Heart right ventricle (tissue), 16 donors: ENCODE data around the gene UCHL1. TPM values are rescaled to one million over a fixed set of nuclear protein-coding genes. Genes with fewer than 3 reads are reported as not detected.

Source experiments
- ATAC-seq, 8 donors: fragments of 200-7000 bp; cut with Tn5 transposase; one replicate each; pipeline ENCODE4 v1.9.1; 2020; ENCODE audit warnings: mild to moderate bottlenecking in 8 of 8, moderate library complexity in 8 of 8, moderate number of reproducible peaks in 1 of 8
- DNase-seq, 2 donors: peaks; one replicate each; pipeline ENCODE4 v3.0.0-alpha.2; 2020
- H3K27ac ChIP-seq, 10 donors: fragments of 200-600 bp; sonication (generic) in 2 of 10; one replicate each; pipeline versions ENCODE4 v1.5.0 to v1.8.0; 2020 to 2022; ENCODE audit warnings: mild to moderate bottlenecking in 3 of 10
- H3K27me3 ChIP-seq, 7 donors: fragments of 200-600 bp; one replicate each; pipeline ENCODE4 v1.8.0; 2021 to 2022; ENCODE audit warnings: mild to moderate bottlenecking in 2 of 7
- H3K36me3 ChIP-seq, 9 donors: fragments of 200-600 bp; sonication (generic) in 1 of 9; one replicate each; pipeline versions ENCODE4 v1.5.0 to v1.8.0; 2020 to 2022; ENCODE audit warnings: mild to moderate bottlenecking in 2 of 9
- H3K4me1 ChIP-seq, 9 donors: fragments of 200-600 bp; sonication (generic) in 1 of 9; one replicate each; pipeline versions ENCODE4 v1.5.0 to v1.8.0; 2020 to 2022; ENCODE audit warnings: mild to moderate bottlenecking in 4 of 9
- H3K4me3 ChIP-seq, 10 donors: fragments of 200-600 bp; sonication (generic) in 2 of 10; one replicate each; pipeline versions ENCODE4 v1.5.0 to v1.8.0; 2020 to 2022; ENCODE audit warnings: mild to moderate bottlenecking in 7 of 10, moderate library complexity in 2 of 10
- H3K9me3 ChIP-seq, 11 donors: fragments of 200-600 bp in 10 of 11; sonication (generic) in 2 of 11; one replicate each; pipeline versions ENCODE4 v1.5.0 to v1.8.0; 2013 to 2022; ENCODE audit warnings: mild to moderate bottlenecking in 2 of 11, control low read depth in 1 of 11, moderate library complexity in 1 of 11
- CTCF ChIP-seq, 9 donors: fragments of 200-600 bp; sonication (generic) in 2 of 9; IDR thresholded peaks; one replicate each; pipeline versions ENCODE4 v1.5.0 to v1.8.0; 2021 to 2022; ENCODE audit warnings: antibody characterized with exemption in 9 of 9, mild to moderate bottlenecking in 5 of 9, moderate library complexity in 1 of 9
- WGBS, 2 donors: extraction: QIAGEN DNeasy Blood & Tissue Kit; methylation state at CpG; one replicate each; pipeline ENCODE4 v1.1.7; 2013; ENCODE audit warnings: inconsistent platforms in 1 of 2; 5-methylcytosine and 5-hydroxymethylcytosine counted together
- intact Hi-C, 10 donors: fragments of 100-400 bp; cut with DNase I; formaldehyde crosslinking; loops; one replicate each; pipeline versions ENCODE4 v1.11.1 to v1.14.2; 2022
- polyA plus RNA-seq, 2 donors: library from polyadenylated mRNA; stranded (reverse); fragments of 200-250 nt; gene quantifications; one replicate each; pipeline ENCODE4 v1.2.3, GENCODE V29; 2013
- total RNA-seq, 10 donors: library from RNA; stranded (reverse); fragmentation: NEBNext Ultra II Directional in 3 of 10; extraction: Animal tissue kit (Norgen Biotek cat#: 25700) in 3 of 10; gene quantifications; one replicate each; pipeline versions ENCODE4 v1.2.1 to v1.2.4, GENCODE V29; 2021 to 2023
- donor health status: Arrhythmogenic right ventricular cardiomyopathy.
- donor health status: ischemic (EF 13 %, LVEDD 7.1; RV severe dilation, severe dysfunction).
- donor health status: healthy with polysubstance abuse.
- donor health status: DM: no; HTN: yes; CAD: no.
- donor health status: DM: no; HTN: no; CAD: no.
- donor health status: ischemic (EF 25% LVEDD 6.9; RV normal size, moderate dysfunction).
- donor health status: ischemic (EF 25% LVEDD 5.7; RV mildly dilated, moderate dysfunction).
- donor health status: healthy.
- donor health status: DM: yes; HTN: yes; CAD: no.
- donor health status: Ischemic cardiomyopathy.
- donor health status: ischemic (EF 35%, LVEDD 5.7; RV mildly dilated, moderate dysfunction).
- donor health status: nonischemic (EF 11% LVEDD 7.7; RV severe dilation, severe dysfunction).
- donor health status: DM: yes; HTN: yes; CAD: no.
- donor health status: PGD.
- donor health status: ischemic (EF 29% LVEDD 5.4; RV normal size, mild dysfunction).
- donor health status: nonischemic (EF 23%, LVEDD 6.1; RV moderate dilation, normal function).

The UCHL1 gene
- total and polyA plus RNA-seq, 12 donors = 3.2 to 75.9 (median 10.3) TPM

GRCh38 chr4:41214136-41214824 is 42.4 kb upstream of the UCHL1 start, which contains the start of gene APBB2:
APBB2 (minus strand) TSS chr4:41214542; CDS start chr4:41033254, 181,288 bp downstream.
- intact Hi-C loops = loop anchor here (1.0 to 10.0 kb wide), 15 partner anchors 72 to 479 kb away; no protein-coding TSS in a partner anchor
- TF ChIP-seq CTCF (IDR thresholded peaks at IDR 0.05) = peak; percentile 84 to 96 (median 94)
- peaks cover 0 to 69% (median 38%) of the 10 kb centered on the region in 9 donors for H3K4me1 ChIP-seq
- peak within 1 kb of the TSS; percentile 64 to 98 (median 92) for H3K4me3 ChIP-seq
- 0% methylated on average over 56 to 71 of the region's 71 CpGs for WGBS, 2 donors
- H3K36me3 ChIP-seq = no peaks in the 10 kb centered on the region
- H3K27me3 ChIP-seq = peaks cover 0 to 53% (median 0%) of the 10 kb centered on the region in 7 donors
- peaks cover 0 to 3% (median 0%) of the 10 kb centered on the region in 11 donors for H3K9me3 ChIP-seq
- peak within 1 kb of the TSS; percentile 81 to 96 (median 88) for H3K27ac ChIP-seq
- DNase-seq = peak; percentile 95 to 96
- ATAC-seq = peak; percentile 93 to 96 (median 94)

GRCh38 chr4:41214825-41215146 is 41.9 kb upstream of the UCHL1 start:
- peak in 2 of 8 donors; percentile 1 for ATAC-seq
- peaks cover 0 to 66% (median 38%) of the 10 kb centered on the region in 9 donors for H3K4me1 ChIP-seq
- DNase-seq = no peak
- peaks cover 0 to 53% (median 0%) of the 10 kb centered on the region in 7 donors for H3K27me3 ChIP-seq
- TF ChIP-seq CTCF (IDR thresholded peaks at IDR 0.05) = peak in 2 of 9 donors; percentile 0 to 5
- H3K4me3 ChIP-seq = peak overlapping the region in 9 of 10 donors; percentile 64 to 98 (median 93)
- no peaks in the 10 kb centered on the region for H3K9me3 ChIP-seq
- 17 to 20% methylated on average over 8 of the region's 8 CpGs for WGBS, 2 donors
- intact Hi-C loops = loop anchor here (1.0 to 10.0 kb wide), 17 partner anchors 72 to 480 kb away; no protein-coding TSS in a partner anchor
- no peaks in the 10 kb centered on the region for H3K36me3 ChIP-seq
- peak overlapping the region in 9 of 10 donors; percentile 49 to 96 (median 90) for H3K27ac ChIP-seq

GRCh38 chr4:41215155-41215554 is 41.6 kb upstream of the UCHL1 start:
- TF ChIP-seq CTCF (IDR thresholded peaks at IDR 0.05) = no peak
- Histone ChIP-seq H3K36me3 (no peaks in the 10 kb centered on the region), H3K27me3 (peaks cover 0 to 53% (median 0%) of the 10 kb centered on the region in 7 donors), H3K27ac (peak overlapping the region in 9 of 10 donors; percentile 49 to 96 (median 90)), H3K4me3 (peak overlapping the region in 5 of 10 donors; percentile 78 to 98 (median 90)), H3K4me1 (peaks cover 0 to 63% (median 38%) of the 10 kb centered on the region in 9 donors), H3K9me3 (no peaks in the 10 kb centered on the region)
- ATAC-seq (no peak), DNase-seq (no peak)
- WGBS, 2 donors = 42% methylated on average over 9 of the region's 9 CpGs
- intact Hi-C loops = loop anchor here (2.0 to 10.0 kb wide), 10 partner anchors 160 to 480 kb away; no protein-coding TSS in a partner anchor

GRCh38 chr4:41215969-41216293 is 40.8 kb upstream of the UCHL1 start:
- Histone ChIP-seq H3K4me3 (peak overlapping the region in 9 of 10 donors; percentile 40 to 98 (median 70)), H3K9me3 (no peaks in the 10 kb centered on the region), H3K27me3 (peaks cover 0 to 53% (median 0%) of the 10 kb centered on the region in 7 donors), H3K36me3 (no peaks in the 10 kb centered on the region), H3K27ac (peak overlapping the region in 9 of 10 donors; percentile 81 to 96 (median 90)), H3K4me1 (peaks cover 0 to 55% (median 38%) of the 10 kb centered on the region in 9 donors)
- intact Hi-C loops = loop anchor here (2.0 to 10.0 kb wide), 10 partner anchors 161 to 481 kb away; no protein-coding TSS in a partner anchor
- no peak for ATAC-seq
- 18 to 26% methylated on average over 8 of the region's 8 CpGs for WGBS, 2 donors
- TF ChIP-seq CTCF (IDR thresholded peaks at IDR 0.05) = no peak
- no peak for DNase-seq
